OCI-LY7 (cell line): ENCODE measurements around the gene SPRR5. TPM values are rescaled to one million over a fixed set of nuclear protein-coding genes. Genes with fewer than 3 reads are reported as not detected.

Experiments
- BruUV-seq: library from RNA; stranded (reverse); fragments of 400-500 nt; replicated peaks from 2 replicates; lab custom pipeline; 2021; lab: Mats Ljungman, UMichigan
- CTCF ChIA-PET: fragments of 300-600 bp; sonication (Branson Sonifier 250); formaldehyde crosslinking; loops from one replicate; lab custom pipeline; 2022; ENCODE audit warnings: antibody characterized with exemption; ENCODE audit not compliant: unreplicated experiment; lab: Charles Lee
- POLR2A ChIA-PET: fragments of 300-600 bp; sonication (Branson Sonifier 250); formaldehyde crosslinking; loops from one replicate; lab custom pipeline; 2022; ENCODE audit warnings: antibody characterized with exemption; lab: Charles Lee
- DNase-seq: peaks from one replicate; pipeline ENCODE4 v3.0.0-alpha.2; 2015; ENCODE audit warnings: low spot score
- H2AFZ ChIP-seq: fragments of 200-600 bp; sonication (generic), shearing (Covaris generic); 2 replicates; pipeline ENCODE4 v1.6.1; 2014; ENCODE audit warnings: mild to moderate bottlenecking, antibody characterized with exemption, low read length, moderate library complexity
- H3K27ac ChIP-seq: fragments of 200-600 bp; sonication (generic); 2 replicates; pipeline ENCODE4 v1.5.1; 2014; ENCODE audit warnings: mixed run types, low read depth, mild to moderate bottlenecking, moderate library complexity, low read length, inconsistent platforms; ENCODE audit not compliant: poor library complexity, severe bottlenecking
- H3K36me3 ChIP-seq: fragments of 200-600 bp; sonication (generic); 2 replicates; pipeline ENCODE4 v1.6.1; 2014; ENCODE audit warnings: mild to moderate bottlenecking, antibody characterized with exemption, low read length, moderate library complexity, mixed read lengths; ENCODE audit not compliant: insufficient read depth
- H3K4me1 ChIP-seq: fragments of 200-600 bp; sonication (generic); 2 replicates; pipeline ENCODE4 v1.5.1; 2014; ENCODE audit warnings: mild to moderate bottlenecking, low read length; ENCODE audit not compliant: insufficient read depth, poor library complexity, severe bottlenecking
- H3K4me2 ChIP-seq: fragments of 200-600 bp; sonication (generic); 2 replicates; pipeline ENCODE4 v1.6.1; 2014; ENCODE audit warnings: mild to moderate bottlenecking, low read length
- H3K4me3 ChIP-seq: fragments of 200-600 bp; sonication (generic); 2 replicates; pipeline ENCODE4 v1.5.1; 2014; ENCODE audit warnings: mild to moderate bottlenecking, low read depth, low read length; ENCODE audit not compliant: poor library complexity, severe bottlenecking
- H3K79me2 ChIP-seq: fragments of 200-600 bp; sonication (generic); 2 replicates; pipeline ENCODE4 v1.6.1; 2016; ENCODE audit warnings: low read depth, mild to moderate bottlenecking, low read length, moderate library complexity, mixed read lengths; ENCODE audit not compliant: insufficient read depth
- H3K9me2 ChIP-seq: fragments of 200-600 bp; sonication (generic); 2 replicates; pipeline ENCODE4 v1.6.1; 2016; ENCODE audit warnings: mild to moderate bottlenecking, low read length, mixed read lengths; ENCODE audit not compliant: insufficient read depth
- H3K9me3 ChIP-seq: fragments of 200-600 bp; sonication (generic); 2 replicates; pipeline ENCODE4 v1.6.1; 2014; ENCODE audit warnings: mild to moderate bottlenecking, mixed run types, low read length, mixed read lengths
- H4K20me1 ChIP-seq: fragments of 200-600 bp; sonication (generic); 2 replicates; pipeline ENCODE4 v1.6.1; 2014; ENCODE audit warnings: mild to moderate bottlenecking, antibody characterized with exemption, low read length, moderate library complexity, mixed read lengths; ENCODE audit not compliant: insufficient read depth
- CTCF ChIP-seq: fragments of 200-600 bp; sonication (generic); conservative IDR thresholded peaks from 2 replicates; pipeline ENCODE4 v1.5.1; 2014; ENCODE audit warnings: mild to moderate bottlenecking, antibody characterized with exemption, low read length, moderate library complexity, mixed read lengths
- EZH2phosphoT487 ChIP-seq: fragments of 200-600 bp; sonication (generic); IDR thresholded peaks from 2 replicates; pipeline ENCODE4 v1.6.1; 2018; ENCODE audit warnings: low read depth, borderline replicate concordance, mild to moderate bottlenecking, mixed run types, antibody characterized with exemption, low read length, moderate library complexity, mixed read lengths
- intact Hi-C: fragments of 100-400 bp; cut with micrococcal nuclease; formaldehyde crosslinking; loops from one replicate; pipeline ENCODE4 v1.10.0; 2022; ENCODE audit not compliant: unreplicated experiment
- total RNA-seq, 2 experiments: library from RNA; depleted of rRNA in 1 of 2; stranded (reverse); fragments of >200 nt in 1 of 2; shearing (Covaris generic) in 1 of 2; gene quantifications; 2 replicates each; pipeline ENCODE4 v1.2.3, GENCODE V29; 2014 to 2022

Gene SPRR5
- total RNA-seq, 2 experiments from 2014 or later = not detected

GRCh38 chr1:152917794-152918193, 29.2 kb upstream of the SPRR5 start:
- no peaks in the 10 kb centered on the region for H3K79me2 ChIP-seq
- no peaks in the 10 kb centered on the region for H3K9me3 ChIP-seq
- no TSS peak for BruUV-seq
- H3K9me2 ChIP-seq = no peaks in the 10 kb centered on the region
- no peak overlapping the region for H3K4me3 ChIP-seq
- H3K36me3 ChIP-seq = no peaks in the 10 kb centered on the region
- no peak overlapping the region for H3K4me2 ChIP-seq
- TF ChIP-seq EZH2phosphoT487 (no peak), CTCF (0 out of 2 replicates have a peak, but pooled peaks have one; percentile 31)
- H3K4me1 ChIP-seq = no peaks in the 10 kb centered on the region
- no peak overlapping the region for H2AFZ ChIP-seq
- no peak for DNase-seq
- intact Hi-C loops = no loop called here
- ChIA-PET CTCF (interaction anchor here (0.5 kb wide), 1 partner anchor 135 kb away, joined by 3 read pairs; no protein-coding TSS in a partner anchor), POLR2A (no interaction called here)
- no peak overlapping the region for H3K27ac ChIP-seq
- no peaks in the 10 kb centered on the region for H4K20me1 ChIP-seq

DNA sequence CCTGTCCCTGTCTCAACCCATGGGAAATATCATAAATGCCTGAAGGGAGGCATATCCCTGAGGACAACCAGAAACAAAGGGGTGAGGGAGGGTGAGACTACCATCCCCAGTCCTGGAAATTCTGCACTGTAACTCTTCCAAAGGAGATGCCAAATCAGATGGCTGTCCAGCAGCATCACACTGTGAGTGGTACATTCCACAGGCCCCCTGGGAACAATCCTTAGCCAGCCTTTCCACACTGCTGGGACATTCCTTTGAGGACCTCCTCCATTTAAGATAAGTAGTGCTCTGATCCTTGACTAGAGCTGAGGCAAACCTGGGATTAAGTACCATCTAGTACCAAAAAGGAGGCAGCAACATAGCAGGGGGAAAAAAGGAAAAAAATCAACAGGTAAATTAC, 27.9 kb upstream of the SPRR5 start:
- Histone ChIP-seq H3K4me2 (no peak overlapping the region), H3K36me3 (no peaks in the 10 kb centered on the region), H3K27ac (no peak overlapping the region), H3K4me1 (no peaks in the 10 kb centered on the region), H3K9me3 (no peaks in the 10 kb centered on the region), H3K79me2 (no peaks in the 10 kb centered on the region), H2AFZ (no peak overlapping the region), H4K20me1 (no peaks in the 10 kb centered on the region), H3K4me3 (no peak overlapping the region), H3K9me2 (no peaks in the 10 kb centered on the region)
- ChIA-PET CTCF (no interaction called here), POLR2A (no interaction called here)
- no peak for DNase-seq
- no peak for TF ChIP-seq EZH2phosphoT487
- intact Hi-C loops = no loop called here
- no TSS peak for BruUV-seq

DNA sequence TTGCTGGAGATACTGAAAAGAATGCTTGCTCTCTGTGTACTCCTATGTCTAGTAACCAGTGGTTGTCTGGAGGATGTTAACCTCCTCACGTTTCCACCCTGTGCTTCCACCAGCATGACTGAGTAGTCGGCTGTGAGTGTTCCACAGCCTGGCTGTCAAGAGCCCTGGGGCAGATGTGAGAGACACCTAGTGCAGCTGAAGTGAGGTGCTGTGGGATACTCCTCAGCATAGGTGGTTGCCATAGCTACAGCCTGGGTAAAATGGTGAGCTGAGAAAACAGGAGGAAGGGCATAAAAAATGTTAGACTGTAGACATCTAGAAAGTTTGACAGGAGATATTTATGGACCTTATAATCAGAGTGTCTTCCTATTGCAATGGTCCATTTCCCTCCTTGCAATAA, 22.8 kb upstream of the SPRR5 start:
- POLR2A ChIA-PET = no interaction called here
- no TSS peak for BruUV-seq
- TF ChIP-seq EZH2phosphoT487 (no peak), CTCF (no peak)

More for the DNA sequence above, 22.8 kb upstream of the SPRR5 start:
- CTCF ChIA-PET = no interaction called here
- H3K4me3 ChIP-seq = no peak overlapping the region
- no peaks in the 10 kb centered on the region for H3K4me1 ChIP-seq
- no peaks in the 10 kb centered on the region for H3K36me3 ChIP-seq
- H3K9me2 ChIP-seq = no peaks in the 10 kb centered on the region
- H2AFZ ChIP-seq = no peak overlapping the region
- H3K27ac ChIP-seq = no peak overlapping the region
- DNase-seq = no peak
- H4K20me1 ChIP-seq = no peaks in the 10 kb centered on the region
- H3K9me3 ChIP-seq = no peaks in the 10 kb centered on the region
- intact Hi-C loops = no loop called here
- no peaks in the 10 kb centered on the region for H3K79me2 ChIP-seq
- no peak overlapping the region for H3K4me2 ChIP-seq
